Skeletal muscle cell (primary cell): ENCODE measurements around the gene TMEM168.

Source experiments
- DNase-seq: peaks from one replicate; pipeline ENCODE4 v3.0.0-alpha.2; 2010; ENCODE audit warnings: low read depth
- H3K4me3 ChIP-seq: 2 replicates; pipeline ENCODE4 v1.5.1; 2011; ENCODE audit warnings: low read depth, mild to moderate bottlenecking, control low read depth, low read length, moderate library complexity

TMEM168 gene

GRCh38 chr7:112782498-112782897, 7.7 kb downstream of the TMEM168 start:
- H3K4me3 ChIP-seq, result no peak overlapping the region
- DNase-seq, result no peak

DNA sequence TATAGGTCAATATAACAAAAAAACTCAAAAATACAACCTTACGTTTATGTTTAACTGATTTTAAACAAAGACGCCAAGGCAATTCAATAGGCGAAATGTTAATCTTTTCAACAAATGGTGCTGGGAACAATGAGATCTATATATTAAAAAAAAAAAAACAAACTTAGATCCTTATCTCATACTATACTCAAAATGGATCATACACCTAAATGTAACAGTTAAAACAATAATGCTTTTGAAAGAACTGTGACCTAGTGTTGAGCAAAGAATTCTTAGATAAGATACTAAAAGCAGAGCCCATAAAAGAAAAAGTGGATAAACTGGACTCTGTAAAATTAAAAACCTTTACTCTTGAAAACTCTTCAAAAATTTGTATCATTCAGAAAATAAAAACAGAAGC, 8.6 kb downstream of the TMEM168 start:
- no peak overlapping the region for H3K4me3 ChIP-seq
- no peak for DNase-seq

GRCh38 chr7:112781110-112781509, 9.1 kb downstream of the TMEM168 start:
- H3K4me3 ChIP-seq, result no peak overlapping the region
- no peak for DNase-seq

DNA sequence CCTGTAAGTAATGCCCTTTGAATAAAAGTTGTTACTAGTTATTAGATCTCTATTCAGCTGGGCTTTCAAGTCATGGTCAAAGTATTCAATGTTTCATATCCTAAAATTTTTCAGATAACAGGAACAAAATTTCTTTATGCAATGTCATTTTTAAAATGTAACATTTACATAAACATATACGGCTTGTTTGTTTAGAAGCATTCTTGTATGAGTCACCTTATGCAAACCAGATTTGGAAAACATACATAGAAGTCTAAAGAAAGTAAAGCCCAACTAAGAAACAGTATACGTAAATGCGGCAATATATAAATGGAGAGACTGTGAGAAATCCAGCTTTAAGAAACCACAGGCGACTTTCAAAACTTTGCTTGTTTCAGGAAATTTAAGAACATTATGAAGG, 10.5 kb downstream of the TMEM168 start:
- no peak overlapping the region for H3K4me3 ChIP-seq
- no peak for DNase-seq

- DNase-seq, result no peak
- no peak overlapping the region for H3K4me3 ChIP-seq
Measured at GRCh38 chr7:112777406-112777805, 12.8 kb downstream of the TMEM168 start.

GRCh38 chr7:112771166-112771565, 19.0 kb downstream of the TMEM168 start:
- no peak overlapping the region for H3K4me3 ChIP-seq
- no peak for DNase-seq

DNA sequence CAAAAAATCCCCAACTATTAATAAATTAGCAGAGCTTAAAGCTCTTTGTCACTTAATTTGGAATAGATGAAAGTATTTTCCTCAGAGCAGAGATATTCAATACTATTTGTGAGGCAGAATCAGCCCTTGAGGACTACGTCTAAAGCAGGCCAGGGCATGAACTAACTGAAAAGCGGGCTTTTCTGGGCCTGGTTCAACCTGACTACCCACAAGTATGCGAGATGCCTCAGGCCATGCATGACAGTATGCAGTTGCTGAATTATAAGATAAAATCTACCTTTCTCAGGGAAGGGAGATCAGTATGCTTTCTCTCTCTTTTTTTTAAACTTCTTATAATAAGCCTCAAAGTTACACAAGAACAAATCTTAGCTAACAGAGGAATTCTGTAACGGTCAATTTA, 20.1 kb downstream of the TMEM168 start:
- no peak overlapping the region for H3K4me3 ChIP-seq
- DNase-seq, result no peak

DNA sequence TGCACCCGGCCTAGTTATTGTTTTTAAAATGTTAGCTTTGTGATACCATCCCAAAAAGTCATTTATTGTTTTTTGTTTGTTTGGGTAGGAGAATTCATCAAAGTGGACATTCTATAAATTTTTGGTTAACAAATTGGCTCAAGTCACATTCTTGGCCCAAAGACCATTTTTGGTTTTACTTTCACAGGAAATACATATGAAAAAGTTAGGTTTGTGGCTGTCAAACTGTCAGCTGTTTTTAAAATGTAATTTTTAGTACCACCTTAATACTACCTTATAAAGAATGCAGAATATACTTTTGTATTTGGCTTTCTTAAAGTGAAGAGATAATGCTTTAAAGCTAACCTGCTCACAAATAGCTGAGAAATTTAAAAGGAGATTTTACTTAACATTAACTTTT, 25.1 kb downstream of the TMEM168 start:
- H3K4me3 ChIP-seq, result no peak overlapping the region
- DNase-seq, result no peak

GRCh38 chr7:112763996-112764395, 26.2 kb downstream of the TMEM168 start:
- DNase-seq, result no peak
- H3K4me3 ChIP-seq, result no peak overlapping the region

DNA sequence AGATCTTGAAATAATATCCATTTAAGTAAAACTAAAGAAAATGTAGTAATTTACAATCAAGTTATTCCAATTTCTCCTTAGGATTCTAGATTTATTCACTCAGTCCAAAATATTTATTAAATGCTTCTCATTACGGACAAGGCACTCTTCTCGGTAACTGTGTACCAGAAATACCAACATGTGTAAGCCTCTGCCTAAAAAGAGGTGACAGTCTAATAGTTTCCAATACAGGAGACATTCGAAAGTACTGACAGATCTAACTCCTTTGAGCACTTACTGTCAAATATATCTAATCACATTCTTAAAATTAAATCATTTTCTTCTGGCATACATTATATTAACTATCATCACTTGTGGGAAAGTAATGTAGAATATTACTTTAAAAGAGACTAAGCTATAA, 26.9 kb downstream of the TMEM168 start:
- DNase-seq, result no peak
- H3K4me3 ChIP-seq, result no peak overlapping the region

DNA sequence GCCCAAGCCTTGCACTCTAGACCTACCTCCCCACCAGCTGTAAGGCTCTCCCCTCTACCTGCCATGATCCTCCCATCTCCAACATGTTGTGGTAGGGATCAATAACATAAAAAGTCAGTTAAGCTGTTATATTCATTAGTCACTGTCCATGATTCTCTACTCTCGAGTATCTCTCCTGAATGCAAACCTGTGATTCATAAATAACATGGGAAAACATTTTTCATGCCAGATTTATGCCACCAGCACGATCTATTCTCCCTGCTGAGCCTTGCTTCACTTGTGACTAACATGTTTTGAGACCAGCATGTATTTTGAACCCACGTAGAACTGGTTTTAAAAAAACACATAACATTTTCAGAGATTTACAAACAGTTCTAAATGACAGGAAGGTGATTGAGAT, 30.3 kb downstream of the TMEM168 start:
- DNase-seq, result no peak
- H3K4me3 ChIP-seq, result no peak overlapping the region

DNA sequence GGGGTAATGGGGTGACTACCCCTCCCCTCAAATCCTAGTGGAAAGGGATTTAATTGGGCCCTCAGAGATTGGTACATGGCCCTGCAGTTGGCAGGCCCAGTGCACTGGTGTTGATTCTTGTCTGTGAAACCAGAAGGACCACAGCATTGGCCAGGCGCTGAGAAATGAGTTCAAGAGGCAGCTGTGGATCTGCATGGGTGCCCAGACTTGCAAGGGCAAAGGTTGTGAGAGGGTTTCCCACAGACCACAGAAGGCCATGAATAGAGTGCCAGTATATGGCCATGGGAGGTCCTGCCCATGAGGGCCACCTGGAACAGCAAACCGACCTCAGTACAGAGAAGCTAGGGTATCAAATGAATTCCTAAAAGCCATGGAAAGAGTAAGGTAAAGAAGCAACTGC, 32.9 kb downstream of the TMEM168 start:
- H3K4me3 ChIP-seq, result no peak overlapping the region
- DNase-seq, result no peak

- DNase-seq, result no peak
- no peak overlapping the region for H3K4me3 ChIP-seq
Measured at GRCh38 chr7:112753298-112753697, 36.9 kb downstream of the TMEM168 start.

DNA sequence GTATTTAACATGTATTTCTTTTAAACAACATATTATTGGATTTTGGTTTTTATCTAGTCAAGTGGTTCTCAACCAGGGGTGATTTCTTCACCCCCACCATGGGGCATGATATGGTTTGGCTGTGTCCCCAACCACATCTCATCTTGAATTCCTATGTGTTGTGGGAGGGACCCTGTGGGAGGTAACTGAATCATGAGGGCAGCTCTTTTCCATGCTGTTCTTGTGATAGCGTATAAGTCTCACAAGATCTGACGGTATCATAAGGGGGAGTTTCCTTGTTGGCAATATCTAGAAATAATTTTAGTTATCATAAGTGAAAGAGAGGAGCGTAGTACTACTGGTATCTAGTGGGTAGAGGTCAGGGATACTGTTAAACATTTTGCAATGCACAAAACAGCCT, 37.6 kb downstream of the TMEM168 start:
- H3K4me3 ChIP-seq, result no peak overlapping the region
- no peak for DNase-seq

- no peak for DNase-seq
- H3K4me3 ChIP-seq, result no peak overlapping the region
Measured at GRCh38 chr7:112749775-112750174, 40.4 kb downstream of the TMEM168 start.

GRCh38 chr7:112748381-112748780, 41.8 kb downstream of the TMEM168 start:
- no peak for DNase-seq
- H3K4me3 ChIP-seq, result no peak overlapping the region

GRCh38 chr7:112745635-112746034, 44.6 kb downstream of the TMEM168 start:
- DNase-seq, result no peak
- H3K4me3 ChIP-seq, result no peak overlapping the region

DNA sequence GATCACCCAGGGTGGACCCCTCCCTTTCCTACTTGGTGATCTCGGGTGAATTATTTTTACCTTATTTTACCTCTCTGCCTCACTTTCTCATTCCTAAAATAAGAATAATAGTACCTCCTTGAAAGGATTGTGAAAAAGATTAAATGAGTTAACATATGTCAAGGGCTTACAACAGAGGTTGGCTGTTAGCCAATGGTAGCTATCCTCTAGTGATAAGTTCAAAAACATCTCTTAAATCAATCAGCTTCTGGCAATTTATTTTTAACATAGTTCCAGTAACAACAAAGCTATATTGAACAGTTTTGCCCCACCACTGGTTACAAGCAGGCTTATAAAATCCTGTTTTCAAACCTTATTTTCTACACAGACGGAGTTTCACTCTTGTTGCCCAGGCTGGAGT, 45.4 kb downstream of the TMEM168 start:
- no peak for DNase-seq
- H3K4me3 ChIP-seq, result no peak overlapping the region

DNA sequence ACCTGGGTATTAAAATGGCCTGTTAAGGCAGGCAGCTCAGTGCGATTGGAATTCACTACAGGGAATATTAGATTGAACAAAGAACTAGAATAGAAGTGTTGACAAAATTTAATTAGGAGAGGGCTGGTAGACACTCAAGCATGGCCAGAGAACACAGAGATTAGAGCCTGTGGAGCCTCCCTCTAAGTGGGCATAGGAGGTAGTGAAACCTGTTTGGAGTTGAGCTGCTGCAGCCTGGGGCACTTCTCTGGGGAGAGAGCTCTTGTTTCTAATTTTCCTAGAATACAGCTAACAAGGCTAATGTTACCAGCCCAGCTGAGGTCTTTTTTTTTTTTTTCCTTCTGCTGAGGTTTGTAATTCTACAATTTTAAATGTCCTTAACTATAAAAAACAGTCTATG, 46.4 kb downstream of the TMEM168 start:
- H3K4me3 ChIP-seq, result no peak overlapping the region
- DNase-seq, result no peak

- H3K4me3 ChIP-seq, result no peak overlapping the region
- no peak for DNase-seq
Measured at GRCh38 chr7:112740667-112741066, 49.5 kb downstream of the TMEM168 start.

GRCh38 chr7:112739436-112740180, 50.6 kb downstream of the TMEM168 start:
- no peak for DNase-seq
- no peak overlapping the region for H3K4me3 ChIP-seq

GRCh38 chr7:112735261-112735660, 54.9 kb downstream of the TMEM168 start:
- DNase-seq, result no peak
- no peak overlapping the region for H3K4me3 ChIP-seq
